ENCODE measurements around the gene CNN2. TPM values are rescaled to one million over a fixed set of nuclear protein-coding genes. Genes with fewer than 3 reads are reported as not detected.

CNN2 gene
- total RNA-seq, 6 experiments from 2014 or later: 16.4 to 53.8 (median 22.2) TPM

DNA sequence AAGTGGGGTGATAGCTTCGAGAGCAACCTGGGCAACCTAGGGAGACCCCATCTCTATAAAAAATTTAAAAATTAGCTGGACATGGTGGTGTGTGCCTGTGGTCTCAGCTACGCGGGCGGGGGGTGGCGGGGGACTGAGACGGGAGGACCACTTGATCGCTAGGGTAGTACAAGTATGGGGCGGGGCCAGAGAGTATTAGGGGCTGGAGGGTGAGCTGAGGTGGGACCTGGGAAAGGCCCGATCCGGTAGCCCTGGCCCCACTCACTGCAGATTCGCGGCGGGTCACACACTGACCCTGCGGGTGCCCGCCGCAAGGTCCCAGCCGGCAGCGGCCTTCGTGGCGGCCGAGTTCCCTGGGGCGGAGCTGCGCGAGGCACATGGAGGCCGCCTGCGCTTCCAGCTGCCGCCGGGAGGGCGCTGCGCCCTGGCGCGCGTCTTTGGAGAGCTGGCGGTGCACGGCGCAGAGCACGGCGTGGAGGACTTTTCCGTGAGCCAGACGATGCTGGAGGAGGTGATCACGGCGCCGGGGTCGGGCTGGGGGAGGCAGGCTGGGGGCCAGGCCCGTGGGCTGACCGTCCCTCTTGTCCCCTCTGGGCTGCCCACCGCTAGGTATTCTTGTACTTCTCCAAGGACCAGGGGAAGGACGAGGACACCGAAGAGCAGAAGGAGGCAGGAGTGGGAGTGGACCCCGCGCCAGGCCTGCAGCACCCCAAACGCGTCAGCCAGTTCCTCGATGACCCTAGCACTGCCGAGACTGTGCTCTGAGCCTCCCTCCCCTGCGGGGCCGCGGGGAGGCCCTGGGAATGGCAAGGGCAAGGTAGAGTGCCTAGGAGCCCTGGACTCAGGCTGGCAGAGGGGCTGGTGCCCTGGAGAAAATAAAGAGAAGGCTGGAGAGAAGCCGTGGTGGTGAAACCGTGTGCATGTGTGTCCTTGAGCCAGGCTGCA is 38.5 kb downstream of the CNN2 start:
- DNase-seq (peak in 2 of 3 donors; percentile 78 to 79), ATAC-seq (peak; percentile 73 to 77 (median 76))
- WGBS (ENCODE audit: insufficient coverage, low coverage, low lambda C conversion rate, missing lambda C conversion rate): 19% methylated on average over 14 of the region's 60 CpGs
- peaks cover 0 to 6% of the 10 kb centered on the region in 2 donors for H3K27me3 ChIP-seq
- no peaks in the 10 kb centered on the region for H3K36me3 ChIP-seq
- no peak overlapping the region for H3K27ac ChIP-seq
- no peaks in the 10 kb centered on the region for H3K9me3 ChIP-seq
- H3K4me1 ChIP-seq: peaks cover 0 to 6% (median 0%) of the 10 kb centered on the region in 4 donors
- intact Hi-C loops (cut with DNase I): no loop called here
- TF ChIP-seq, protein P1, sequence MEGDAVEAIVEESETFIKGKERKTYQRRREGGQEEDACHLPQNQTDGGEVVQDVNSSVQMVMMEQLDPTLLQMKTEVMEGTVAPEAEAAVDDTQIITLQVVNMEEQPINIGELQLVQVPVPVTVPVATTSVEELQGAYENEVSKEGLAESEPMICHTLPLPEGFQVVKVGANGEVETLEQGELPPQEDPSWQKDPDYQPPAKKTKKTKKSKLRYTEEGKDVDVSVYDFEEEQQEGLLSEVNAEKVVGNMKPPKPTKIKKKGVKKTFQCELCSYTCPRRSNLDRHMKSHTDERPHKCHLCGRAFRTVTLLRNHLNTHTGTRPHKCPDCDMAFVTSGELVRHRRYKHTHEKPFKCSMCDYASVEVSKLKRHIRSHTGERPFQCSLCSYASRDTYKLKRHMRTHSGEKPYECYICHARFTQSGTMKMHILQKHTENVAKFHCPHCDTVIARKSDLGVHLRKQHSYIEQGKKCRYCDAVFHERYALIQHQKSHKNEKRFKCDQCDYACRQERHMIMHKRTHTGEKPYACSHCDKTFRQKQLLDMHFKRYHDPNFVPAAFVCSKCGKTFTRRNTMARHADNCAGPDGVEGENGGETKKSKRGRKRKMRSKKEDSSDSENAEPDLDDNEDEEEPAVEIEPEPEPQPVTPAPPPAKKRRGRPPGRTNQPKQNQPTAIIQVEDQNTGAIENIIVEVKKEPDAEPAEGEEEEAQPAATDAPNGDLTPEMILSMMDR (IDR thresholded peaks at IDR 0.05): peak; percentile 74 to 83 (median 76)
- no peak for TF ChIP-seq POLR2A (IDR thresholded peaks at IDR 0.05)
- H3K4me3 ChIP-seq: no peak overlapping the region

DNA sequence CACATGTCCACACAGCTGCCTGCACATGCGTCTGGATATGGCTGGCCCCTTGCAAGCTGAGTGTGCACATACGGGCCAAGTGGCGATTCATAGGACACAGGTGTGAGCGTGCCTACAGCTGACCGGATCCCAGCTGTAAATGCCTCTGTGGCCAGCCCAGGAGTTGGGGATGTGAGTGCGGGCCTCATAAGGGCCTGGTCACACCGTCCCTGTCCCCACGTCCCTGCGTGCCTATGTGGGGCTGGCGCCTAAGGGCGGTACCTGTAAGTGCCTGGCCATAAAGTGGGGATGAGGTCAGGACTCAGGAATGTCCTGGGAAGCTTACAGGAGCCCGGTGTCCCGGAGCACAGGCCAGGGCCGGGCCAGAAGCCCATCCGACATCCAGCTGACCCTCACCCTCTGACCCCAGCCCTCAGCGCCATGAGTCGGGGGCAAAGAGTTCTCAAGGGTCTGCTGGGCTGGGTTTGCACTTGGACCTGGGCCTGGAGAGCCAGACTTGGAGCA is 39.2 kb downstream of the CNN2 start:
- Histone ChIP-seq H3K36me3 (no peaks in the 10 kb centered on the region), H3K27me3 (peaks cover 0 to 14% of the 10 kb centered on the region in 2 donors), H3K4me1 (peaks cover 0 to 6% (median 0%) of the 10 kb centered on the region in 4 donors), H3K4me3 (no peak overlapping the region), H3K27ac (no peak overlapping the region), H3K9me3 (no peaks in the 10 kb centered on the region)
- WGBS (ENCODE audit: insufficient coverage, low coverage, low lambda C conversion rate, missing lambda C conversion rate): 52% methylated on average over 4 of the region's 17 CpGs
- intact Hi-C loops (cut with DNase I): no loop called here
- no peak for TF ChIP-seq POLR2A (IDR thresholded peaks at IDR 0.05)
- TF ChIP-seq, protein P1 (IDR thresholded peaks at IDR 0.05): no peak
- ATAC-seq (no peak), DNase-seq (peak in 1 of 3 donors; percentile 53)

DNA sequence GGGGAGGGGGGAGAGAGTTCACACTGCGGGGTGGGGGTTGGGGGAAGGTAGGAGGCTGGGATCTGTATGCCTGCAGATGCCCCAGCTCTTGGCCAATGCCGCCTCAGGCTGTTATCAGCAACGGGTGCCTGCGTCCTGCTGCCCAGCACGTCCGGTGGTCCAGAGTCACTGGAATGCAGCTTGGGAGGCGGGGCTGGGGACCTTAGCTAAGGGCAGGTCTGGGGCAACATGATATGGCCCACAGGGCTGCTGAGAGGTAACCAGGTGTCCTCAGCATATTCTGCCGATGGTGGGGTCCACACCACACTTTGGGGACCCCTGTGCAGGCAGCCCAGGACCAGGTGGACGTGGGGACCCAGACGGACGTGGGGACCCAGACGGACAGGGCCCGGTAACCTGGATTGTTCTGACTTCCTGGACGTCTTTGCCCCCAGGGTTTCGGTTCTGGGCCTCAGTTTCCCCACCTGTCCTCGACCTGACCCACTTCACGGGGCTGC is 39.9 kb downstream of the CNN2 start:
- H3K27me3 ChIP-seq: peaks cover 0 to 19% of the 10 kb centered on the region in 2 donors
- H3K4me3 ChIP-seq: no peak overlapping the region
- DNase-seq: peak in 2 of 3 donors; percentile 33 to 49
- intact Hi-C loops (cut with DNase I): no loop called here
- no peaks in the 10 kb centered on the region for H3K36me3 ChIP-seq
- H3K27ac ChIP-seq: no peak overlapping the region
- TF ChIP-seq, protein P1 (IDR thresholded peaks at IDR 0.05): no peak
- no peak for TF ChIP-seq POLR2A (IDR thresholded peaks at IDR 0.05)
- no peak for ATAC-seq
- H3K4me1 ChIP-seq: peaks cover 0 to 6% (median 0%) of the 10 kb centered on the region in 4 donors
- no peaks in the 10 kb centered on the region for H3K9me3 ChIP-seq
- 24% methylated on average over 3 of the region's 17 CpGs for WGBS (ENCODE audit: insufficient coverage, low coverage, low lambda C conversion rate, missing lambda C conversion rate)

DNA sequence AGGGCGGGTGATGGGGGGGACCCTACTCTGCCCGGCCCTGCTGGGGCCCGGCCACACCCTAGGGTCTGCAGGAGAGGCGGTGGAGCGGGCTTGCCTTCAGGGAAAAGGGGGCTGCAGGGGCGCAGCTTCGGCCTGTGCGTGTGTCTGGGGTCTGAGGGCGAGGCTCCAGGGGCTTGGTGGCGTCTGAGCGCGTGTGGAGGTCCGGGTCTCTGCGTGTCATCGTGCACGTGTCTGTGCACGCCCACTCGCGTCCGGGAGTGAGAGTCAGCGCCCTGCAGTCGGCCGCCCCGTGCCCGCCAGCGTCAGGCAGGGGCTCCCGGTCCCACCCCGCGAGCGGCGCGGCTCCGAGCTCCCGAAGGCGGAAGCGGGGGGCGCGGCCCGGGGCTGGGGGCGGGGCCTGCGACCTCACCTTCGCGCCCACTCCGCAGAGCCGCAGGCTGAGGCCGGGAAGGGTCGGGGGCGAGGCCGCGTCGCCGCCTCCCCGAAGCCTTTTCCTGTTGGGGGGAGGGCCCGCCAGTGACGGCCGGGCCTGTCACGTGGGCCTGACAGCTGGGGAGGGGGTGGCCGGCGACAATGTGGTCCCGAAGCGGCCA is 40.4 kb downstream of the CNN2 start, which contains the start of gene ARHGAP45:
Gene ARHGAP45 (plus strand): TSS at position 420 of the 593 bp plus-strand sequence. CDS start 239 bp downstream, outside the sequence.
- ATAC-seq (peak; percentile 9 to 45 (median 17)), DNase-seq (peak in 2 of 3 donors; percentile 71 to 76)
- peaks cover 0 to 9% (median 0%) of the 10 kb centered on the region in 4 donors for H3K4me1 ChIP-seq
- intact Hi-C loops (cut with DNase I): no loop called here
- TF ChIP-seq, protein P1 (IDR thresholded peaks at IDR 0.05): no peak
- TF ChIP-seq POLR2A (IDR thresholded peaks at IDR 0.05): peak; percentile 24
- no peaks in the 10 kb centered on the region for H3K36me3 ChIP-seq
- peaks cover 0 to 19% of the 10 kb centered on the region in 2 donors for H3K27me3 ChIP-seq
- H3K27ac ChIP-seq: peak within 1 kb of the TSS; percentile 53 to 66 (median 62)
- WGBS (ENCODE audit: insufficient coverage, low coverage, low lambda C conversion rate, missing lambda C conversion rate): 10% methylated on average over 2 of the region's 61 CpGs
- H3K4me3 ChIP-seq: peak within 1 kb of the TSS; percentile 33 to 51 (median 35)
- H3K9me3 ChIP-seq: no peaks in the 10 kb centered on the region
